KOPT-K1 (cell line): ENCODE measurements around the gene HSD17B14.
A peak's percentile ranks its signal among the peaks of the same experiment; 100 is the strongest.
"Not testable (repeated sequence)": the region's sequence is repeated elsewhere in the genome, so short reads cannot be mapped to it uniquely, and the experiment has no call there.

Experiments
- H3K27ac ChIP-seq: fragments of 200-600 bp; sonication (generic); 2 replicates; pipeline ENCODE4 v1.5.1; 2016; ENCODE audit warnings: antibody characterized with exemption, mild to moderate bottlenecking, low read depth, low read length; ENCODE audit not compliant: poor library complexity, severe bottlenecking
- H3K36me3 ChIP-seq: fragments of 200-600 bp; sonication (generic); 2 replicates; pipeline ENCODE4 v1.5.1; 2017; ENCODE audit warnings: antibody characterized with exemption, mild to moderate bottlenecking, low read length, moderate library complexity; ENCODE audit not compliant: insufficient read depth
- H3K9me3 ChIP-seq: fragments of 200-600 bp; sonication (generic); 2 replicates; pipeline ENCODE4 v1.5.1; 2017; ENCODE audit warnings: antibody characterized with exemption, low read length, mild to moderate bottlenecking; ENCODE audit not compliant: insufficient read depth, poor library complexity, severe bottlenecking

HSD17B14 gene

GRCh38 chr19:48836089-48837017 is at the start of gene HSD17B14:
Gene HSD17B14, minus strand, starts transcription at chr19:48836491. Its CDS starts 80 bp downstream, at chr19:48836411.
- H3K36me3 ChIP-seq: no peaks in the 10 kb centered on the region
- H3K27ac ChIP-seq: peak within 1 kb of the TSS; percentile 28
- no peaks in the 10 kb centered on the region for H3K9me3 ChIP-seq

- Histone ChIP-seq H3K36me3 (no peaks in the 10 kb centered on the region), H3K27ac (no peak overlapping the region), H3K9me3 (no peaks in the 10 kb centered on the region)
Measured at GRCh38 chr19:48883726-48884125, 47.4 kb upstream of the HSD17B14 start.

- no peaks in the 10 kb centered on the region for H3K36me3 ChIP-seq
- no peak overlapping the region for H3K27ac ChIP-seq
- H3K9me3 ChIP-seq: no peaks in the 10 kb centered on the region
Measured at GRCh38 chr19:48881741-48882657, 45.7 kb upstream of the HSD17B14 start.

- not testable (repeated sequence) for H3K27ac ChIP-seq, H3K9me3 ChIP-seq, H3K36me3 ChIP-seq
Measured at GRCh38 chr19:48879696-48880095, 43.4 kb upstream of the HSD17B14 start.

DNA sequence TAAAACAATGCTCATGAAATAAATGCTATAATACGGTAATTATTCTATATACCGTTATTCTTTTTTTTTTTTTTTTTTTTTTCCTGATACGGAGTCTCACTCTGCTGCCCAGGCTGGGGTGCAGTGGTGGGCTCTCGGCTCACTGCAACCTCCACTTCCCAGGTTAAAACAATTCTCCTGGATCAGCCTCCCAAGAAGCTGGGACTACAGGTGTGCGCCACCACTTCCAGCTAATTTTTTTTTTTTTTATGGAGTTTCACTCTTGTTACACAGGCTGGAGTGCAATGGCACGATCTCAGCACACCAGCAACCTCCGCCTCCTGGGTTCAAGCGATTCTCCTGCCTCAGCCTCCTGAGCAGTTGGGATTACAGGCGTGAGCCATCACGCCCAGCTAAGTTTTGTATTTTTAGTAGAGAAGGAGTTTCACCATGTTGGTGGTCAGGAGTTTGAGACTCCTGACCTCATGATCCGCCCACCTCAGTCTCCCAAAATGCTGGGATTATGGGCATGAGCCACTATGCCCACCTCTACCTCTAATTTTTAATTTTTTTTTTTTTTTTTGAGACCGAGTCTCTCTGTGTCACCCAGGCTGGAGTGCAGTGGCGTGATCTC is 42.8 kb upstream of the HSD17B14 start:
- Histone ChIP-seq H3K9me3 (no peaks in the 10 kb centered on the region), H3K36me3 (peaks cover 5% of the 10 kb centered on the region; the same call in 1 of the 2 replicates), H3K27ac (no peak overlapping the region)

DNA sequence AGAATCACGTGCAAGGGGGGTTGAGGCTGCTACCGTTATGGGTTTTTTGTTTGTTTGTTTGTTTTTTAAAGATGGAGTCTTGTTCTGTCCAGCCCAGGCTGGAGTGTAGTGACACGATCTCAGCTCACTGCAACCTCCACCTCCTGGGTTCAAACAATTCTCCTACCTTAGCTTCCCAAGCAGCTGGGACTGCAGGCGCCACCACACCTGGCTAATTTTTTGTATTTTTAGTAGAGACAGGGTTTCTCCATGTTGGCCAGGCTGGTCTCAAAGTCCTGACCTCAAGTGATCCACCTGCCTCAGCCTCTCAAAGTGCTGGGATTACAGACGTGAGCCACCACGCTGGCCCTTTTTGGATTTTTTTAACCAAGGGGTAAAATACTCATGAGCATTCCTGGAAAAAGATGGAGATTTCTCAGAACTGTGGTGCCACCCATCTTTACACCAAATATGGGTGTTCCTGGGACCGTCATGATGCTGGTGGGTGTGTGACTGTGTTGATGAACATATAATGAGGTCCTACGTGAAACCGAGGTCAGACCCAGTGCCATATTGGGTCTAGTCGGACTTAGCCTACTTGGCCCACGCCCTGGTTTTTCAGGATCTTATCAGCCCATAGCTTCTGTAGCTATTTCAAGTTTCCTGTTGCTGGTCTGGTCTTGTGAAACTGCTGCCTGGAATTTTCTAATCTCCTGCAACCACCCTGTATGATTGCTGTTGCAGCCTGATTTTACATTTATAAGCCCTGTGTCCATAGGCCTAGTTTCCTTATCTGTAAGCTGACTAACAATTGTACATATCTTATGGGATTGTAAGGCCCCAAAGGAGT is 42.1 kb upstream of the HSD17B14 start:
- Histone ChIP-seq H3K27ac (no peak overlapping the region), H3K9me3 (no peaks in the 10 kb centered on the region), H3K36me3 (peaks cover 7% of the 10 kb centered on the region; the same call in 1 of the 2 replicates)

DNA sequence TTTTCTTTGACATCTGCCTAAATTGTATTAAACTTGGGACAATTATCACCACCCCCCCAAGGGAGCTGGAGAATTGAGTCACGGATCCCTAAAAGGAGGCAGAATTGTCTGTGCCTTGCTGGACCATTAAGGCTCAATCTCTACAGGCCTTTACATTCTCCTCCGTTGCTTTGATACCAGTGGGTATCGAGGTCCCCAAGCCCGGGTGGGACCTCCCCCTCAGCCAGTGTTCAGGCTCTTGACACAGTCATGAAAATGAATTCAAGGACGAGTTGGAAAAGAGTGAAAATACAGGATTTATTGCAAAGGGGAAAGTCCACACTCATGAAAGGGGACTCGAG is 41.5 kb upstream of the HSD17B14 start:
- Histone ChIP-seq H3K9me3 (no peaks in the 10 kb centered on the region), H3K36me3 (peaks cover 7% of the 10 kb centered on the region; the same call in 1 of the 2 replicates), H3K27ac (no peak overlapping the region)

- H3K36me3 ChIP-seq: not testable (repeated sequence)
Measured at GRCh38 chr19:48876043-48876981, 40.0 kb upstream of the HSD17B14 start.

DNA sequence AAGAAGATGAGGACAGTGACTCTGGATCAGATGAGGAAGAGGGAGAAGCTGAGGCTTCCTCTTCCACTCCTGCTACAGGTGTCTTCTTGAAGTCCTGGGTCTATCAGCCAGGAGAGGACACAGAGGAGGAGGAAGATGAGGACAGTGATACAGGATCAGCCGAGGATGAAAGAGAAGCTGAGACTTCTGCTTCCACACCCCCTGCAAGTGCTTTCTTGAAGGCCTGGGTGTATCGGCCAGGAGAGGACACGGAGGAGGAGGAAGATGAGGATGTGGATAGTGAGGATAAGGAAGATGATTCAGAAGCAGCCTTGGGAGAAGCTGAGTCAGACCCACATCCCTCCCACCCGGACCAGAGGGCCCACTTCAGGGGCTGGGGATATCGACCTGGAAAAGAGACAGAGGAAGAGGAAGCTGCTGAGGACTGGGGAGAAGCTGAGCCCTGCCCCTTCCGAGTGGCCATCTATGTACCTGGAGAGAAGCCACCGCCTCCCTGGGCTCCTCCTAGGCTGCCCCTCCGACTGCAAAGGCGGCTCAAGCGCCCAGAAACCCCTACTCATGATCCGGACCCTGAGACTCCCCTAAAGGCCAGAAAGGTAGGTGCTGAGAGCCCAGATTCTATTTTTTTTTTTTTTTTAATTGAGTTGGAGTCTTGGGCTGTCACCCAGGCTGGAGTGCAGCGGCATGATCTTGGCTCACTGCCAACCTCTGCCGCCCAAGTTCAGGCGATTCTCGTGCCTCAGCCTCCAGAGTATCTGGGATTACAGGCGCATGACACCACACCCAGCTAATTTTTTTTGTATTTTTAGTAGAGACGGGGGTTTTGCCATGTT is 38.2 kb upstream of the HSD17B14 start:
- no peaks in the 10 kb centered on the region for H3K9me3 ChIP-seq
- H3K27ac ChIP-seq: no peak overlapping the region
- H3K36me3 ChIP-seq: peaks cover 7% of the 10 kb centered on the region; the same call in 1 of the 2 replicates

More at GRCh38 chr19:48876043-48876981, 40.0 kb upstream of the HSD17B14 start:
- H3K9me3 ChIP-seq: not testable (repeated sequence)
- H3K27ac ChIP-seq: peak overlapping the region; percentile 36

DNA sequence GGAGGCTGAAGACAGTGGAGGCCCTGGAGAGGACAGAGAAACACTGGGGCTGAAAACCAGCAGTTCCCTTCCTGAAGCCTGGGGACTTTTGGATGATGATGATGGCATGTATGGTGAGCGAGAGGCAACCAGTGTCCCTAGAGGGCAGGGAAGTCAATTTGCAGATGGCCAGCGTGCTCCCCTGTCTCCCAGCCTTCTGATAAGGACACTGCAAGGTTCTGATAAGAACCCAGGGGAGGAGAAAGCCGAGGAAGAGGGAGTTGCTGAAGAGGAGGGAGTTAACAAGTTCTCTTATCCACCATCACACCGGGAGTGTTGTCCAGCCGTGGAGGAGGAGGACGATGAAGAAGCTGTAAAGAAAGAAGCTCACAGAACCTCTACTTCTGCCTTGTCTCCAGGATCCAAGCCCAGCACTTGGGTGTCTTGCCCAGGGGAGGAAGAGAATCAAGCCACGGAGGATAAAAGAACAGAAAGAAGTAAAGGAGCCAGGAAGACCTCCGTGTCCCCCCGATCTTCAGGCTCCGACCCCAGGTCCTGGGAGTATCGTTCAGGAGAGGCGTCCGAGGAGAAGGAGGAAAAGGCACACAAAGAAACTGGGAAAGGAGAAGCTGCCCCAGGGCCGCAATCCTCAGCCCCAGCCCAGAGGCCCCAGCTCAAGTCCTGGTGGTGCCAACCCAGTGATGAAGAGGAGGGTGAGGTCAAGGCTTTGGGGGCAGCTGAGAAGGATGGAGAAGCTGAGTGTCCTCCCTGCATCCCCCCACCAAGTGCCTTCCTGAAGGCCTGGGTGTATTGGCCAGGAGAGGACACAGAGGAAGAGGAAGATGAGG is 37.4 kb upstream of the HSD17B14 start:
- peak overlapping the region; percentile 72 for H3K27ac ChIP-seq
- no peaks in the 10 kb centered on the region for H3K9me3 ChIP-seq
- H3K36me3 ChIP-seq: peaks cover 7% of the 10 kb centered on the region; the same call in 1 of the 2 replicates

DNA sequence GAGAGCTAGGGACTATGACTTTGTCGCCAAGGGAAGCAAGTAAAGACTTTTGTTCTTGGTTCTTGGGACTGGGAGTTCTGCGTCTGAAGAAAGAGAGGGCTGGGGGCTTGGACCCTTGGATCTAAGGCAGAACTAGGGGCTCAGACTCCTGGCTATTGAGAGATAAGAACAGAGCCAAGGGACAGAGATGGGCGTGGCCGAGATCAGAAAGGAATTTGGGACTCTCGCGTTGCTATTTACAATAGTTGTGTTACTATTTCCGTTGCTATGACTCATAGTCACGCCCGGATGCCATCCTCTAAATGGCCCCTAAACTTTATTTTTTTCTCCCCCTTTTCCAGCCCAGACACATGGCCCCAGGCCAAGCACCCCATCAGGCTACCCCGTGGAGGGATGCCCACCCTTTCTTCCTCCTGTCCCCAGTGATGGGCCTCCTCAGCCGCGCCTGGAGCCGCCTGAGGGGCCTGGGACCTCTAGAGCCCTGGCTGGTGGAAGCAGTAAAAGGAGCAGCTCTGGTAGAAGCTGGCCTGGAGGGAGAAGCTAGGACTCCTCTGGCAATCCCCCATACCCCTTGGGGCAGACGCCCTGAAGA is 36.7 kb upstream of the HSD17B14 start:
- Histone ChIP-seq H3K36me3 (peaks cover 7% of the 10 kb centered on the region; the same call in 1 of the 2 replicates), H3K9me3 (no peaks in the 10 kb centered on the region), H3K27ac (peak overlapping the region; percentile 72)
